GM12872 (cell line): ENCODE measurements around the gene CLDN1.

ENCODE experiments used
- CTCF ChIP-seq: IDR thresholded peaks from 3 replicates; pipeline ENCODE4 v1.5.1; 2011; ENCODE audit warnings: low read depth, mild to moderate bottlenecking, low read length, moderate library complexity; ENCODE audit not compliant: insufficient read depth

Gene CLDN1

GRCh38 chr3:190330936-190331734 lies 8.9 kb upstream of the CLDN1 start:
- TF ChIP-seq CTCF: no peak

- TF ChIP-seq CTCF: no peak
Observed at GRCh38 chr3:190326930-190327329, 4.7 kb upstream of the CLDN1 start.

DNA sequence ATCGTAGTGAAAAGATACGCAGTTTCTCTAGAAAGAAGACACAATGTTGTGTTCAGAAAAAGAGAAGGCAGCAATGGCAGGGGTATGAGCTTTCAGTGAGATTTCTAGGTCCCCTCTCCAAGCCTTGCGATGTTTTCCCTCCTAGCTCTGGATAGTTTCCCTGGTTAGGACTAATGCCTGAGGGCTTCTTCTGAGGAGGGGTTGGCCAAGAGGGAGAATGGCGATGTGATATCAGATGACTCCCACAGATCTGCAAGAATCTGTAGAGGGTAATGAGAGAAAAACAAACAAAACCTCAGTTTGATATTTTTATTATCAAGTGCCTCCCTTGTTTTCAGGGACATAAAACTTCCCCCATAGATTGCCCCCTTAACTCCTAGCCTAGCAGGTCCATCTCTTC lies 4.1 kb upstream of the CLDN1 start:
- TF ChIP-seq CTCF: no peak

- TF ChIP-seq CTCF: no peak
Observed at GRCh38 chr3:190325923-190326322, 3.7 kb upstream of the CLDN1 start.

- TF ChIP-seq CTCF: no peak
Observed at GRCh38 chr3:190323246-190323626, 990 bp upstream of the CLDN1 start.

- no peak for TF ChIP-seq CTCF
Observed at GRCh38 chr3:190322604-190323245, 479 bp upstream of the CLDN1 start.

DNA sequence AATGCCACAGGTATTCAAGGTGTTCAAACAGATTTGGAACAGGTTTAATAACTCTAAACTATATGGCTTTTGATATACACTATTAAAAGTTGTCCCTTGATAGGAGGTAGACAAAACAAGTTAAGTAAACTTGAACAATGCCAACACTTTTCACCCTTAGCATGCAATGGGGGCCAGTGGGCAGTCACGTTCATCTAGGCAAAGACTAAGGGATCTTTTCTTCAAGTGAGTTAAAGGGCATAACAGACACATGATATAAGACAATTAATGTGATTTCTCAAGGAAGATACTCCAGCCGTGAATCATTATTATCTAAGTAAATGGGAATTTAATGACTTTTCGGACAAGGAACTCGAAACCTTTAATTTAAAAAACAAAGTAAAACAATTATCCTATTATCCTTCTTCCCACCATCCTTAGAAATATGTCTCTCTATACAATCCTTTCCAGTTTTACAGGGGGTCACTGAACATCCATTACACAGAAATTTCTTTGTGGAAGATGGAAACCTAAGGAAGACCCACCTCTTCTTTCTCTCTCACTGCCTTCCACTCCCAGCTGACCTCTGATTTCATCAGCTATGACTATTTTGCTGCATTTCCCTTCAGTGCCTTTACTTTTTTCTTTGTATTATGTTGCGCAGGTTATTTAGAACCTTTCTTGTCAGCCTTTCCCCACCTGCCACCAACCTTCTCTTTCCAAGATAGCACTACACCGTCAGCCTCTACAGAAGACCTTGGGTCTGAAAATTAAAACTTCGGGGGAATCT lies 1.5 kb downstream of the CLDN1 start:
- TF ChIP-seq CTCF: no peak
